SK-N-SH treated with all-trans-retinoic acid at 6 μM for 48 hours (cell line): ENCODE measurements around the gene IQCN.
A peak's percentile ranks its signal among the peaks of the same experiment; 100 is the strongest.

Source experiments
- ATAC-seq: fragments of 200-7000 bp; cut with Tn5 transposase; 3 replicates; pipeline ENCODE4 v1.9.1; 2020; ENCODE audit warnings: mild to moderate bottlenecking, moderate library complexity
- ARNTL ChIP-seq: fragments of 450-650 bp; formaldehyde crosslinking; IDR thresholded peaks from 2 replicates; pipeline ENCODE4 v1.5.0; 2020; ENCODE audit warnings: low read depth, mild to moderate bottlenecking, moderate library complexity, borderline replicate concordance
- BACH2 ChIP-seq: fragments of 250-450 bp; sonication (Bioruptor Pico); IDR thresholded peaks from 2 replicates; pipeline ENCODE4 v1.9.0; 2021; ENCODE audit warnings: mild to moderate bottlenecking, borderline replicate concordance
- CSDC2 ChIP-seq: fragments of 250-450 bp; sonication (Bioruptor Pico); IDR thresholded peaks from 2 replicates; pipeline ENCODE4 v1.5.0; 2020; ENCODE audit warnings: mild to moderate bottlenecking, moderate library complexity
- GLIS3 ChIP-seq: fragments of 250-450 bp; sonication (Bioruptor Pico); IDR thresholded peaks from 2 replicates; pipeline ENCODE4 v1.5.0; 2020; ENCODE audit warnings: mild to moderate bottlenecking, moderate library complexity
- ISL1 ChIP-seq: fragments of 250-450 bp; sonication (Bioruptor Pico); IDR thresholded peaks from 2 replicates; pipeline ENCODE4 v2.1.2; 2022; ENCODE audit warnings: mild to moderate bottlenecking, moderate library complexity
- OSR1 ChIP-seq: fragments of 250-450 bp; sonication (Bioruptor Pico); IDR thresholded peaks from 2 replicates; pipeline ENCODE4 v1.8.0; 2022; ENCODE audit warnings: moderate library complexity, mild to moderate bottlenecking, inconsistent platforms
- RARB ChIP-seq: fragments of 250-450 bp; sonication (Bioruptor Pico); IDR thresholded peaks from 2 replicates; pipeline ENCODE4 v1.8.0; 2021; ENCODE audit warnings: mild to moderate bottlenecking, moderate library complexity
- SNAI2 ChIP-seq: fragments of 250-450 bp; sonication (Bioruptor Pico); IDR thresholded peaks from 2 replicates; pipeline ENCODE4 v1.5.0; 2020; ENCODE audit warnings: mild to moderate bottlenecking, moderate library complexity
- TCF4 ChIP-seq: fragments of 250-450 bp; sonication (Bioruptor Pico); IDR thresholded peaks from 2 replicates; pipeline ENCODE4 v1.8.0; 2021; ENCODE audit warnings: mild to moderate bottlenecking, moderate library complexity, borderline replicate concordance
- TOX ChIP-seq: fragments of 250-450 bp; sonication (Bioruptor Pico); IDR thresholded peaks from 2 replicates; pipeline ENCODE4 v1.8.0; 2021; ENCODE audit warnings: mild to moderate bottlenecking, moderate library complexity, borderline replicate concordance
- ZC3H10 ChIP-seq: fragments of 250-450 bp; sonication (Bioruptor Pico); IDR thresholded peaks from 2 replicates; pipeline ENCODE4 v1.5.1; 2021; ENCODE audit warnings: mild to moderate bottlenecking, moderate library complexity
- ZFP3 ChIP-seq: fragments of 250-450 bp; sonication (Bioruptor Pico); IDR thresholded peaks from 2 replicates; pipeline ENCODE4 v1.5.0; 2020; ENCODE audit warnings: mild to moderate bottlenecking, moderate library complexity
- ZNF565 ChIP-seq: fragments of 450-650 bp; formaldehyde crosslinking; conservative IDR thresholded peaks from 2 replicates; pipeline ENCODE4 v1.5.0; 2020; ENCODE audit warnings: low read depth, mild to moderate bottlenecking, moderate library complexity
- ZNF70 ChIP-seq: fragments of 450-650 bp; formaldehyde crosslinking; IDR thresholded peaks from 2 replicates; pipeline ENCODE4 v1.5.0; 2020; ENCODE audit warnings: mild to moderate bottlenecking, moderate library complexity
- TF ChIP-seq, protein P1 (sequence below): fragments of 250-450 bp; sonication (Bioruptor Pico); IDR thresholded peaks from 2 replicates; pipeline ENCODE4 v1.5.0; 2020; ENCODE audit warnings: mild to moderate bottlenecking, moderate library complexity
- TF ChIP-seq, protein P2 (sequence below): fragments of 250-450 bp; sonication (Bioruptor Pico); IDR thresholded peaks from 2 replicates; pipeline ENCODE4 v1.8.0; 2020; ENCODE audit warnings: mild to moderate bottlenecking, moderate library complexity, borderline replicate concordance
- TF ChIP-seq, protein P3 (sequence below): fragments of 250-450 bp; sonication (Bioruptor Pico); IDR thresholded peaks from 2 replicates; pipeline ENCODE4 v1.5.1; 2021; ENCODE audit warnings: mild to moderate bottlenecking, moderate library complexity
- TF ChIP-seq, protein P4 (sequence below): fragments of 250-450 bp; sonication (Bioruptor Pico); IDR thresholded peaks from 2 replicates; pipeline ENCODE4 v1.8.0; 2021; ENCODE audit warnings: low read depth, mild to moderate bottlenecking, moderate library complexity, borderline replicate concordance
- TF ChIP-seq, protein P5 (sequence below): fragments of 250-450 bp; sonication (Bioruptor Pico); IDR thresholded peaks from 2 replicates; pipeline ENCODE4 v1.5.1; 2020; ENCODE audit warnings: low read depth, mild to moderate bottlenecking, moderate library complexity

Gene IQCN

DNA sequence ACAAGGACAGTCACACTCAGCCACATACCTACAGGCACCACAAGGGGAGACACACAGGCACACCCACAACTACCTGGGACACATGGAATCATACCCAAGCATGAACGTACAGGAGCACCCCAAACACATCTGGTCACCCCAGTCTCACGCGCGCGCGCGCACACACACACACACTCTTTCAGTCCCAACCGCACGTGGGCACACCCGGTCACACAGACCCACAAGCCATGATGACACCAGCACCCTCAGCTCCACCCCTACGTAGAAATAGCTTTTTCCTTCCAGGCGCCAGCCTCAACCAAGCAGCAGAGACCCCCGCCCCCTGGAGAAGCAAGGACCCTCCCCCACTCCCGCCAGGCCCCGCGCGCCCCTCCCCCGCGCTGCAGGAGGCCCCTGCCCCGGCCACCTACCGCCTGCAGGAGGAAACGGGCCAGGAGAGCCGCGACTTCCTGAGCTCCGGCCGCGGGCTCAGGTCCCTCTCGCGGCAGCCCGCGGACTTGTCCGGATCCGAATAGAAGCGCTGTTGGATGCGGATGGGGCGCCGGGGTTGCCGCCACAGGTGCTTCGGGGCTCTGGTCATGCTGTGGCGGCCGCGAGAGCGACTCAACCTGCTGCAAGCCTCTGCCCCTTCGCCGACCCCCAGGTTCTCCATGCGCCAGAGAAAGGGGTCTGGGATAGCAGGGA lies 41.6 kb downstream of the IQCN start:
- ATAC-seq = peak; percentile 66
- no peak for TF ChIP-seq ARNTL

DNA sequence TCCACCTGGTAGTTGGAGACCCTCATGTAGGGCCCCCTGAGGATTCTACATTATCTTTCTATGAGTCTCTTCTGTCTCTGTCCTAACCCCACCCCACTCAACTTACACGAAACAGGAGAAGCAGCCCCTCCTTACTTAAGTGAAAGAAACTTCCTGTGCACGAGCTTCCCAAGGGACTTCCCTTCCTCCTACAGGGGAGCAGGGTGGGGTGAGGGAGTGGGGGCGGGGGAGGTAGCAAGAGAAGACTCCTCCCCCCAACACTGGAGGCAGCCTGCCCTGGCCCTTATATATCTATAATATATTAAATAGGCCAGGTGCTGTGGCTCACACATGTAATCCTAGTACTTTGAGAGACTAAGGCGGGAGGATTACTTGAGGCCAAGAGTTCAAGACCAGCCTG lies 42.5 kb downstream of the IQCN start:
- TF ChIP-seq OSR1 (no peak), CSDC2 (CRISPR knock-in tag) (no peak), GLIS3 (no peak), ZC3H10 (CRISPR knock-in tag) (no peak), ISL1 (CRISPR knock-in tag) (no peak), BACH2 (CRISPR knock-in tag) (no peak), ZNF565 (no peak), RARB (no peak), ZNF70 (no peak), SNAI2 (CRISPR knock-in tag) (no peak), ZFP3 (CRISPR knock-in tag) (no peak), TCF4 (CRISPR knock-in tag) (no peak), ARNTL (no peak)
- TF ChIP-seq, protein P1, sequence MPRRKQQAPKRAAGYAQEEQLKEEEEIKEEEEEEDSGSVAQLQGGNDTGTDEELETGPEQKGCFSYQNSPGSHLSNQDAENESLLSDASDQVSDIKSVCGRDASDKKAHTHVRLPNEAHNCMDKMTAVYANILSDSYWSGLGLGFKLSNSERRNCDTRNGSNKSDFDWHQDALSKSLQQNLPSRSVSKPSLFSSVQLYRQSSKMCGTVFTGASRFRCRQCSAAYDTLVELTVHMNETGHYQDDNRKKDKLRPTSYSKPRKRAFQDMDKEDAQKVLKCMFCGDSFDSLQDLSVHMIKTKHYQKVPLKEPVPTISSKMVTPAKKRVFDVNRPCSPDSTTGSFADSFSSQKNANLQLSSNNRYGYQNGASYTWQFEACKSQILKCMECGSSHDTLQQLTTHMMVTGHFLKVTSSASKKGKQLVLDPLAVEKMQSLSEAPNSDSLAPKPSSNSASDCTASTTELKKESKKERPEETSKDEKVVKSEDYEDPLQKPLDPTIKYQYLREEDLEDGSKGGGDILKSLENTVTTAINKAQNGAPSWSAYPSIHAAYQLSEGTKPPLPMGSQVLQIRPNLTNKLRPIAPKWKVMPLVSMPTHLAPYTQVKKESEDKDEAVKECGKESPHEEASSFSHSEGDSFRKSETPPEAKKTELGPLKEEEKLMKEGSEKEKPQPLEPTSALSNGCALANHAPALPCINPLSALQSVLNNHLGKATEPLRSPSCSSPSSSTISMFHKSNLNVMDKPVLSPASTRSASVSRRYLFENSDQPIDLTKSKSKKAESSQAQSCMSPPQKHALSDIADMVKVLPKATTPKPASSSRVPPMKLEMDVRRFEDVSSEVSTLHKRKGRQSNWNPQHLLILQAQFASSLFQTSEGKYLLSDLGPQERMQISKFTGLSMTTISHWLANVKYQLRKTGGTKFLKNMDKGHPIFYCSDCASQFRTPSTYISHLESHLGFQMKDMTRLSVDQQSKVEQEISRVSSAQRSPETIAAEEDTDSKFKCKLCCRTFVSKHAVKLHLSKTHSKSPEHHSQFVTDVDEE (CRISPR knock-in tag) = no peak
- TF ChIP-seq, protein P2, sequence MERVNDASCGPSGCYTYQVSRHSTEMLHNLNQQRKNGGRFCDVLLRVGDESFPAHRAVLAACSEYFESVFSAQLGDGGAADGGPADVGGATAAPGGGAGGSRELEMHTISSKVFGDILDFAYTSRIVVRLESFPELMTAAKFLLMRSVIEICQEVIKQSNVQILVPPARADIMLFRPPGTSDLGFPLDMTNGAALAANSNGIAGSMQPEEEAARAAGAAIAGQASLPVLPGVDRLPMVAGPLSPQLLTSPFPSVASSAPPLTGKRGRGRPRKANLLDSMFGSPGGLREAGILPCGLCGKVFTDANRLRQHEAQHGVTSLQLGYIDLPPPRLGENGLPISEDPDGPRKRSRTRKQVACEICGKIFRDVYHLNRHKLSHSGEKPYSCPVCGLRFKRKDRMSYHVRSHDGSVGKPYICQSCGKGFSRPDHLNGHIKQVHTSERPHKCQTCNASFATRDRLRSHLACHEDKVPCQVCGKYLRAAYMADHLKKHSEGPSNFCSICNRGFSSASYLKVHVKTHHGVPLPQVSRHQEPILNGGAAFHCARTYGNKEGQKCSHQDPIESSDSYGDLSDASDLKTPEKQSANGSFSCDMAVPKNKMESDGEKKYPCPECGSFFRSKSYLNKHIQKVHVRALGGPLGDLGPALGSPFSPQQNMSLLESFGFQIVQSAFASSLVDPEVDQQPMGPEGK (CRISPR knock-in tag) = no peak
- TF ChIP-seq, protein P3, sequence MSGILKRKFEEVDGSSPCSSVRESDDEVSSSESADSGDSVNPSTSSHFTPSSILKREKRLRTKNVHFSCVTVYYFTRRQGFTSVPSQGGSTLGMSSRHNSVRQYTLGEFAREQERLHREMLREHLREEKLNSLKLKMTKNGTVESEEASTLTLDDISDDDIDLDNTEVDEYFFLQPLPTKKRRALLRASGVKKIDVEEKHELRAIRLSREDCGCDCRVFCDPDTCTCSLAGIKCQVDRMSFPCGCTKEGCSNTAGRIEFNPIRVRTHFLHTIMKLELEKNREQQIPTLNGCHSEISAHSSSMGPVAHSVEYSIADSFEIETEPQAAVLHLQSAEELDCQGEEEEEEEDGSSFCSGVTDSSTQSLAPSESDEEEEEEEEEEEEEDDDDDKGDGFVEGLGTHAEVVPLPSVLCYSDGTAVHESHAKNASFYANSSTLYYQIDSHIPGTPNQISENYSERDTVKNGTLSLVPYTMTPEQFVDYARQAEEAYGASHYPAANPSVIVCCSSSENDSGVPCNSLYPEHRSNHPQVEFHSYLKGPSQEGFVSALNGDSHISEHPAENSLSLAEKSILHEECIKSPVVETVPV = no peak
- TF ChIP-seq, protein P4, sequence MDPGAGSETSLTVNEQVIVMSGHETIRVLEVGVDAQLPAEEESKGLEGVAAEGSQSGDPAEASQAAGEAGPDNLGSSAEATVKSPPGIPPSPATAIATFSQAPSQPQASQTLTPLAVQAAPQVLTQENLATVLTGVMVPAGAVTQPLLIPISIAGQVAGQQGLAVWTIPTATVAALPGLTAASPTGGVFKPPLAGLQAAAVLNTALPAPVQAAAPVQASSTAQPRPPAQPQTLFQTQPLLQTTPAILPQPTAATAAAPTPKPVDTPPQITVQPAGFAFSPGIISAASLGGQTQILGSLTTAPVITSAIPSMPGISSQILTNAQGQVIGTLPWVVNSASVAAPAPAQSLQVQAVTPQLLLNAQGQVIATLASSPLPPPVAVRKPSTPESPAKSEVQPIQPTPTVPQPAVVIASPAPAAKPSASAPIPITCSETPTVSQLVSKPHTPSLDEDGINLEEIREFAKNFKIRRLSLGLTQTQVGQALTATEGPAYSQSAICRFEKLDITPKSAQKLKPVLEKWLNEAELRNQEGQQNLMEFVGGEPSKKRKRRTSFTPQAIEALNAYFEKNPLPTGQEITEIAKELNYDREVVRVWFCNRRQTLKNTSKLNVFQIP (CRISPR knock-in tag) = no peak
- TF ChIP-seq, protein P5, sequence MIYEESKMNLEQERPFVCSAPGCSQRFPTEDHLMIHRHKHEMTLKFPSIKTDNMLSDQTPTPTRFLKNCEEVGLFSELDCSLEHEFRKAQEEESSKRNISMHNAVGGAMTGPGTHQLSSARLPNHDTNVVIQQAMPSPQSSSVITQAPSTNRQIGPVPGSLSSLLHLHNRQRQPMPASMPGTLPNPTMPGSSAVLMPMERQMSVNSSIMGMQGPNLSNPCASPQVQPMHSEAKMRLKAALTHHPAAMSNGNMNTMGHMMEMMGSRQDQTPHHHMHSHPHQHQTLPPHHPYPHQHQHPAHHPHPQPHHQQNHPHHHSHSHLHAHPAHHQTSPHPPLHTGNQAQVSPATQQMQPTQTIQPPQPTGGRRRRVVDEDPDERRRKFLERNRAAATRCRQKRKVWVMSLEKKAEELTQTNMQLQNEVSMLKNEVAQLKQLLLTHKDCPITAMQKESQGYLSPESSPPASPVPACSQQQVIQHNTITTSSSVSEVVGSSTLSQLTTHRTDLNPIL (CRISPR knock-in tag) = no peak
- no peak for ATAC-seq

DNA sequence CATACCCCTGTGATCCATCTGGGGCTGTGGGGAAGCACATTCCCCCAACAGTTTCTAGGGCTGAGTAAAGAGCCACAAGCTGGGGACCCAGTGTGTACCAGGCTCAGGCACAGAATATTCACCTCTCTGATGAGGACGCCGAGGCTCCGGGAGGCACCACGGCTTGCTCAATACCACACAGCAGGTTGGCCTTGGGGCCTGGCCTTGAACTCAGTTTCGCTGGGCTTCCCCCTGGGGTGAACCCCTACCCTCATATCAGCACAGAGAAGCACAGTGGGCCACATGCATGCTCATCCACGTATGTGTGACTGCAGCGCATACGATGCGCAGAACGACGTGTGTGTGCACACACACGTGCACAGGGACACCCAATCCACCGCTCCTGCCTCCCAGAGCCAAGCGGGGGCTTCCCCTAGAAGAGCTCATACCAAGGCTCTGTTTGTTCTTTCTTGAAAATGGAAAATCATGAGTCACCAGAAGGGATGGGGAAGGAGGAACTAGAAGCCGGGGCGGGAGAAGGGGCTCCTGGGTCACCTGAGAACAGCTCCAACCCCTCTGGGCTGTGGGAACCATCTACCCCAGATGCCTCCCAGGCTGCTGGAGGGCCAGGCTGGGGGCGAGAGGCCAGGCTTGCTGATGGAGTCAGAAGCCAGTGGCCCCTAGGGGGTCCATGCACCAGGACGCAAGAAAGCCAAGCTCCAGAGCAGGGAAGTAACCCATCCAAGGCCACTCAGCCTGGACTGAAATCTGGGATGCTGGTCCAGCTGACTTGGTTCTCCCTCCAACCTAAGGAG lies 43.1 kb downstream of the IQCN start:
- no peak for ATAC-seq
- TF ChIP-seq, protein P2 (CRISPR knock-in tag) = no peak
- TF ChIP-seq, protein P1 (CRISPR knock-in tag) = no peak
- TF ChIP-seq OSR1 (no peak), RARB (no peak), TOX (CRISPR knock-in tag) (no peak)
